DOHH2 (cell line): Measurements from ENCODE around the gene ZNF329.

Experiments used
- EZH2phosphoT487 ChIP-seq: fragments of 200-600 bp; sonication (generic); IDR thresholded peaks from 2 replicates; pipeline ENCODE4 v1.6.1; 2017; ENCODE audit warnings: borderline replicate concordance, mild to moderate bottlenecking, antibody characterized with exemption, low read length, moderate library complexity, mixed read lengths
- TF ChIP-seq, protein P1 (sequence below): fragments of 200-600 bp; sonication (generic); IDR thresholded peaks from one replicate; pipeline ENCODE4 v1.5.1; 2014; ENCODE audit warnings: antibody characterized with exemption, mild to moderate bottlenecking, low read depth, low read length; ENCODE audit not compliant: poor library complexity, severe bottlenecking

DNA sequence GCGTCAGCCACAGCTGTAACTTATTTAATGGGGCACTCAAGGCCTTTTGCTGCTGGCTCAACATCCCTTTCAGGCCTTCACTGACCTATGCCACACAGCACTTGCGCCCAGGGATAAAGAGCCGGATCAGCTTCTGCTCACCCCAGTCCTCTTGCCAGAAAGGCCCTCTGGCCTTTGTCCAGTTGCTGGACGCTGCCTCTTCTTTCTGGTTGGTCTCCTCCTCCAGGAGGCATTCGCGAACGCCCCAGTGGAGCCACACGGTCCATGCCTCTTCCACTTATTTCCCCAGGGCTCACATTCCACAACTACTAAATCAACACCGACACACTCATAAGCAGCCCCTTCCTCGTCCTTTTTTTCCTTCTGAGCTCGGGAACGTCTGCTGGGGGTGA lies 3.7 kb upstream of the ZNF329 start:
- TF ChIP-seq, protein P1, sequence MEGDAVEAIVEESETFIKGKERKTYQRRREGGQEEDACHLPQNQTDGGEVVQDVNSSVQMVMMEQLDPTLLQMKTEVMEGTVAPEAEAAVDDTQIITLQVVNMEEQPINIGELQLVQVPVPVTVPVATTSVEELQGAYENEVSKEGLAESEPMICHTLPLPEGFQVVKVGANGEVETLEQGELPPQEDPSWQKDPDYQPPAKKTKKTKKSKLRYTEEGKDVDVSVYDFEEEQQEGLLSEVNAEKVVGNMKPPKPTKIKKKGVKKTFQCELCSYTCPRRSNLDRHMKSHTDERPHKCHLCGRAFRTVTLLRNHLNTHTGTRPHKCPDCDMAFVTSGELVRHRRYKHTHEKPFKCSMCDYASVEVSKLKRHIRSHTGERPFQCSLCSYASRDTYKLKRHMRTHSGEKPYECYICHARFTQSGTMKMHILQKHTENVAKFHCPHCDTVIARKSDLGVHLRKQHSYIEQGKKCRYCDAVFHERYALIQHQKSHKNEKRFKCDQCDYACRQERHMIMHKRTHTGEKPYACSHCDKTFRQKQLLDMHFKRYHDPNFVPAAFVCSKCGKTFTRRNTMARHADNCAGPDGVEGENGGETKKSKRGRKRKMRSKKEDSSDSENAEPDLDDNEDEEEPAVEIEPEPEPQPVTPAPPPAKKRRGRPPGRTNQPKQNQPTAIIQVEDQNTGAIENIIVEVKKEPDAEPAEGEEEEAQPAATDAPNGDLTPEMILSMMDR: no peak
- TF ChIP-seq EZH2phosphoT487: no peak
